SU-DHL-6 (cell line): Measurements from ENCODE around the gene RAE1.

ENCODE experiments used
- CTCF ChIP-seq: fragments of 200-600 bp; sonication (generic); IDR thresholded peaks from one replicate; pipeline ENCODE4 v1.5.1; 2017; ENCODE audit warnings: antibody characterized with exemption, mild to moderate bottlenecking, low read length, moderate library complexity; ENCODE audit not compliant: insufficient read depth, poor library complexity, severe bottlenecking
- EZH2phosphoT487 ChIP-seq: fragments of 200-600 bp; sonication (generic), shearing (Covaris generic); conservative IDR thresholded peaks from 2 replicates; pipeline ENCODE4 v1.6.1; 2018; ENCODE audit warnings: mild to moderate bottlenecking, antibody characterized with exemption, low read length, moderate library complexity, mixed read lengths

GRCh38 chr20:57401565-57401918 lies 50.5 kb downstream of the RAE1 start:
- TF ChIP-seq CTCF (no peak), EZH2phosphoT487 (no peak)
